Occipital lobe (tissue), 2 donors: ENCODE results near the gene MMP24OS. TPM values are rescaled to one million over a fixed set of nuclear protein-coding genes. Genes with fewer than 3 reads are reported as not detected.
A peak's percentile ranks its signal among the peaks of the same experiment; 100 is the strongest.
"Not testable (repeated sequence)": the region's sequence is repeated elsewhere in the genome, so short reads cannot be mapped to it uniquely, and the experiment has no call there.

Experiments
- DNase-seq: peaks from one replicate; lab custom pipeline; 2025; lab: John Stamatoyannopoulos, UW
- total RNA-seq: library from RNA; depleted of rRNA; stranded (reverse); fragments of >200 nt; gene quantifications from one replicate; pipeline ENCODE4 v1.2.3, GENCODE V29; 2014

Gene MMP24OS
- total RNA-seq, 1 donor from 2014 or later, result 1.9 TPM

DNA sequence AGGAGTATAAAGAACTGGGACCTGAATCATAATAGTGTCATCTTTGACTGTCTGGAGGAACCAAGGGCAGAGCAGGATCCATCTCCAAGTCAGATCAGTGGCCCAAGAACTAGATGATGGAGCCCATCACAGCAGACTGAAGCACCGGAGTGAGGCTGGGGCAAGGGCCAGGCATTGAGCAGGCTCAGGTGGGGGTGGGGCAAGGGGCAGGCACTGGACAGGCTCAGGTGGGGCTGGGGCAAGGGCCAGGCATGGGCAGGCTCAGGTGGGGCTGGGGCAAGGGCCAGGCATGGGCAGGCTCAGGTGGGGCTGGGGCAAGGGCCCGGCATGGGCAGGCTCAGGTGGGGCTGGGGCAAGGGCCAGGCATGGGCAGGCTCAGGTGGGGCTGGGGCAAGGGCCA lies 25.3 kb downstream of the MMP24OS start:
- not testable (repeated sequence) for DNase-seq

GRCh38 chr20:35252037-35252461 lies 25.9 kb downstream of the MMP24OS start:
- DNase-seq, result no peak

- no peak for DNase-seq
Measured at GRCh38 chr20:35251613-35251940, 26.3 kb downstream of the MMP24OS start.

- no peak for DNase-seq
Measured at GRCh38 chr20:35248641-35249475, 29.1 kb downstream of the MMP24OS start.

DNA sequence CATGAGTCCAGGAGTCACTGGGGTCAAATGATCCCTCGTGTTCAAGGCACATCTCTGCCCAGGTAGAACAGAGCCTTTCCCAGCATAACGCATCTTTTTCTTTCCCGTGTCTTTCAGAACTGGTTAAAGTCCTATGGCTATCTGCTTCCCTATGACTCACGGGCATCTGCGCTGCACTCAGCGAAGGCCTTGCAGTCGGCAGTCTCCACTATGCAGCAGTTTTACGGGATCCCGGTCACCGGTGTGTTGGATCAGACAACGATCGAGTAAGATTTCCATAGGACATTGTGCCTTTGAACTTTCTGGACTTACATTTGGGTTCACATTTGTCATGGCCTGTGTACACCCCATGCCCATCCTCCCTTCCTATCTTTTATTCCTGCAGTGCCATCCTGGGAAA lies 31.2 kb downstream of the MMP24OS start:
- DNase-seq, result no peak

- no peak for DNase-seq
Measured at GRCh38 chr20:35243986-35244385, 33.9 kb downstream of the MMP24OS start.

- no peak for DNase-seq
Measured at GRCh38 chr20:35243317-35243716, 34.6 kb downstream of the MMP24OS start.

GRCh38 chr20:35240811-35241293 lies 37.1 kb downstream of the MMP24OS start:
- no peak for DNase-seq

- no peak for DNase-seq
Measured at GRCh38 chr20:35240083-35240810, 37.7 kb downstream of the MMP24OS start.

DNA sequence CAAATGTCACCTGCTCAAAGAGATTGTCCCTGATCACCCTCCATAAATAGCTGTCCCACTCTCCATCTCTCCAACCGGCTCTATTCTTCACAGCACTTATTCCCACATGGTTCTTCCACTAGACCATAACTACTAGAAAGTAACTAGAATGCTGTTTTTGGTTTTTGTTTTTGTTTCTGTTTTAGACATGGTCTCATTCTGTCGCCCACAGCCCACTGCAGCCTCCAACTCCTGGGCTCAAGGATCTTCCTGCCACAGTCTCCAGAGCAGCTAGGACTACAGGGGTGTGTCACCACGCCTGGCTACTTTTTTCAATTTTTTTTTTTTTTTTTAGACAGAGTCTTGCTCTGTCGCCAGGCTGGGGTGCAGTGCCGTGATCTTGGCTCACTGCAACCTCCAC lies 39.2 kb downstream of the MMP24OS start:
- no peak for DNase-seq

- no peak for DNase-seq
Measured at GRCh38 chr20:35238170-35238569, 39.8 kb downstream of the MMP24OS start.

- no peak for DNase-seq
Measured at GRCh38 chr20:35237486-35237885, 40.4 kb downstream of the MMP24OS start.

GRCh38 chr20:35235881-35236280 lies 42.0 kb downstream of the MMP24OS start:
- peak; percentile 54 for DNase-seq

DNA sequence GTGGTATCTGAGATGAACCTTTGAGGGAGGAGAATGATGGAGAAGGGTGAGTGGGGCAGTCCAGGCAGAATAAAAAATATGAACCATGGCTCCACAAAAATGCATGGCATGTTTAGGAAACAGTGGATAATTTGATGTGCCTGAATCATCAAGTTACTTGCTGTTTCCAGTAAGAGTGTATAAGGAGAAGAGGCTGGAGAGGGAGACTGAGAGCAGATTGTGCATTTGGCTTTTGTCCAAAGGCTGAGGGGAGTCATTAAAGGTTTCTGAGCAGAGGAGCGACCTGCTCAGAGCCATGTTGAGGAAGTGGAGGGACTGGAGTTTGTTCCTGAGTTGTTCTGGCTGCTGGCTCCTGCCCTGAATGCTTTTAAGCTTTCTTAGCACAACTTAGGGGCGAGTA lies 45.3 kb downstream of the MMP24OS start:
- DNase-seq, result no peak

DNA sequence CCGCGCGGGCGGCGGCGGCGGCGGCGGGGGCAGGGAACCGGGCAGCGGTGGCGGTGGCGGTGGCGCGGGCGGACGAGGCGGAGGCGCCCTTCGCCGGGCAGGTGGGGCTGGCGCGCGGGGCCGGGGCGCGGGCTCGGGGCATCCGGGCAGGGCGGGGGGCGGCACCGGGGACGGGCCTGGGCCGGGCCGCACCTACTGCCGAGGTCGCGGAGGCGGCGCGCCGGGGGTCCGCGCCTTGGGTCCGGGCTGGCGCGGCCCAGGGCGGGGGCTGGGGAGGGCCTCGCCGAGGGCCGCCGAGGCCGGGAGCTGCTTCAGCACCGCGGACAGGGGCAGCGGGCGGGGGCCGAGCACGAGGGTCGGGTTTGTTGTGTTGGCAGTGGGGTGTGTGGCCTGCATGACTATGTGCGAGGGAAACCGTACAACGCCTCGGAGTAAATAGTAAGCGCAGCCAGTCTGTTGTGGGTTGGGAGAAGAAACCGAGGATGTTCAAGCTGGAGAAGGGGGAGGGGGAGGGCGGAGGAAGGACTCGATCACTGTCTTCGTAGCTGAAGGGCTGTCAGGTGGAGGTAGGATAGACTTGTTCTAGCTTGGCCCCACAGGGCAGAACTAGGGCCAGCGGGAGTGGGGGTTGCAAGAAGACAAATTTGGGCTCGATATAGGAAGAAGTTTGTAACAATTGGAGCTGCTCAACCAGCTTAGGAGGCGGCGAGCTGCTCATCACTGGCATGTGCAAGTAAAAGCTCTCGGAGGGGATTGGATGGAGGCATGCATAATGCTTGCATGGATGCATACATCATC lies 50.8 kb downstream of the MMP24OS start:
- DNase-seq, result peak; percentile 58

Other genes starting within 250 kb of the MMP24OS start
- 45.9 TPM for gene TRPC4AP, start 185.3 kb downstream of the MMP24OS start, total RNA-seq
- 13.1 TPM for gene EDEM2, start 130.8 kb downstream of the MMP24OS start, total RNA-seq
- 4.7 TPM for gene PROCR, start 106.0 kb downstream of the MMP24OS start, total RNA-seq
- gene MMP24, start 51.4 kb downstream of the MMP24OS start, total RNA-seq, result 76.1 TPM
- 58.3 TPM for gene EIF6, start 6.7 kb upstream of the MMP24OS start, total RNA-seq
- not detected for gene FAM83C, start 14.3 kb upstream of the MMP24OS start, total RNA-seq
- 28.5 TPM for gene UQCC1, start 133.9 kb upstream of the MMP24OS start, total RNA-seq
- 0.62 TPM for gene GDF5, start 160.1 kb upstream of the MMP24OS start, total RNA-seq
- gene CEP250, start 177.5 kb upstream of the MMP24OS start, total RNA-seq, result 21.8 TPM